GM20431 (cell line): ENCODE measurements around the gene NRL.
"Not testable (repeated sequence)": the region's sequence is repeated elsewhere in the genome, so short reads cannot be mapped to it uniquely, and the experiment has no call there.

ENCODE experiments used
- in situ Hi-C: fragments of 300-500 bp; cut with MseI, MboI; formaldehyde crosslinking; loops from one replicate; pipeline ENCODE4 v1.15.0; 2020; ENCODE audit warnings: low sequenced_read_pairs; ENCODE audit not compliant: unreplicated experiment

Gene NRL

GRCh38 chr14:24105609-24106239 lies 9.0 kb downstream of the NRL start:
- in situ Hi-C loops = not testable (repeated sequence)

- in situ Hi-C loops = no loop called here
Measured at GRCh38 chr14:24103451-24103850, 11.3 kb downstream of the NRL start.

GRCh38 chr14:24102357-24103048 lies 12.2 kb downstream of the NRL start:
- in situ Hi-C loops = no loop called here

GRCh38 chr14:24100982-24101494 lies 13.7 kb downstream of the NRL start:
- in situ Hi-C loops = no loop called here

GRCh38 chr14:24100197-24100981 lies 14.4 kb downstream of the NRL start:
- in situ Hi-C loops = no loop called here

GRCh38 chr14:24098927-24099813 lies 15.6 kb downstream of the NRL start:
- in situ Hi-C loops = no loop called here

- in situ Hi-C loops = no loop called here
Measured at GRCh38 chr14:24098229-24098926, 16.4 kb downstream of the NRL start.

GRCh38 chr14:24096545-24097181 lies 18.1 kb downstream of the NRL start:
- in situ Hi-C loops = no loop called here

- in situ Hi-C loops = no loop called here
Measured at GRCh38 chr14:24095271-24096068, 19.3 kb downstream of the NRL start.

GRCh38 chr14:24094841-24095270 lies 19.9 kb downstream of the NRL start:
- in situ Hi-C loops = no loop called here

GRCh38 chr14:24093901-24094840 lies 20.6 kb downstream of the NRL start, which contains the start of gene PCK2:
TSS of gene PCK2 (plus strand) at chr14:24094311. CDS start at chr14:24094406, 95 bp downstream.
- in situ Hi-C loops = no loop called here

GRCh38 chr14:24093207-24093900 lies 21.4 kb downstream of the NRL start:
- in situ Hi-C loops = no loop called here

- in situ Hi-C loops = no loop called here
Measured at GRCh38 chr14:24092505-24093206, 22.1 kb downstream of the NRL start.

- in situ Hi-C loops = no loop called here
Measured at GRCh38 chr14:24092110-24092504, 22.6 kb downstream of the NRL start.

GRCh38 chr14:24089890-24090289 lies 24.9 kb downstream of the NRL start:
- in situ Hi-C loops = no loop called here

GRCh38 chr14:24088095-24088494 lies 26.7 kb downstream of the NRL start:
- in situ Hi-C loops = no loop called here
